AG04450 (cell line): ENCODE data around the gene FEZ2. TPM values are rescaled to one million over a fixed set of nuclear protein-coding genes. Genes with fewer than 3 reads are reported as not detected.

Experiments used
- CTCF ChIA-PET: fragments of 300-600, 350-600 bp; formaldehyde crosslinking; extraction: SDS; loops from one replicate; lab custom pipeline; 2022; ENCODE audit warnings: antibody characterized with exemption, inconsistent platforms; lab: Charles Lee
- POLR2A ChIA-PET: fragments of 350-600 bp; formaldehyde crosslinking; extraction: SDS; loops from one replicate; lab custom pipeline; 2021; ENCODE audit warnings: antibody characterized with exemption, inconsistent platforms; lab: Yijun Ruan, JAX
- DNase-seq: peaks from one replicate; pipeline ENCODE4 v3.0.0-alpha.2; 2011; ENCODE audit warnings: low read depth, low spot score
- H3K27ac ChIP-seq: one replicate; pipeline ENCODE4 v1.5.1; 2012; ENCODE audit warnings: low read depth, low read length, control low read depth
- H3K27me3 ChIP-seq: one replicate; pipeline ENCODE4 v1.6.0; 2012; ENCODE audit warnings: low read length; ENCODE audit not compliant: control insufficient read depth, insufficient read depth
- H3K4me3 ChIP-seq: 2 replicates; pipeline ENCODE4 v1.5.1; 2011; ENCODE audit warnings: mild to moderate bottlenecking, low read depth, low read length, control low read depth
- H3K9me3 ChIP-seq: 2 replicates; pipeline ENCODE4 v1.5.1; 2012; ENCODE audit warnings: low read length; ENCODE audit not compliant: control insufficient read depth, insufficient read depth
- CTCF ChIP-seq: IDR thresholded peaks from 2 replicates; pipeline ENCODE4 v1.5.1; 2011; ENCODE audit warnings: low read depth, low read length, control low read depth, inconsistent platforms
- polyA plus RNA-seq: library from polyadenylated mRNA; depleted of rRNA; stranded (reverse); fragments of >200 nt; gene quantifications from 2 replicates; pipeline ENCODE4 v1.2.3, GENCODE V29; 2011

The FEZ2 gene
- polyA plus RNA-seq, 1 experiment, result 87.5 TPM

DNA sequence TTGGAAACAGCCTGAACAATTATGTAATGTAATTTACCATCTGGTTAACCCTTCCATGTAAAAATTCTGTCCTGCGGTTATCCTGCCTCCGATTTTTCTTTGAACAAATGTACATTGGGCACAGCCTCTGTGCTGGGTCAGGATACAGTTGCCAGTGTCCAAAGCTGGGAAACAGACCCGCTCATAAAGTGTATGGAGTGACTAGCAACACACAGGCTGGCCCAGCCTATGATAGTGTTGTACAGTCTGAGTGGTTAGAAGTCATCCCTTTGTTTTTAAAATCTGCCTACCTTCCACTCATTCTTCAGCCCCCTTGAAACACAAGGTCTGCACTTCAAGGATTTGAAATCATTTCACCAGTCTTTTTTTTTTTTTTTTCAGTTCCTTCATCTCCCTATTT, 50.1 kb downstream of the FEZ2 start:
- DNase-seq, result no peak
- CTCF ChIA-PET, result no interaction called here
- Histone ChIP-seq H3K27ac (no peak overlapping the region), H3K9me3 (no peaks in the 10 kb centered on the region), H3K27me3 (no peaks in the 10 kb centered on the region), H3K4me3 (no peak overlapping the region)
- TF ChIP-seq CTCF, result no peak
- POLR2A ChIA-PET, result no interaction called here

GRCh38 chr2:36545871-36546416, 52.0 kb downstream of the FEZ2 start:
- ChIA-PET POLR2A (interaction anchor here (0.6 kb wide), 1 partner anchor 261 kb away, joined by 5 read pairs; no protein-coding TSS in a partner anchor), CTCF (interaction anchor here (0.7 to 3.9 kb wide), 9 partner anchors 9 to 195 kb away, joined by 3 to 16 read pairs (median 4); no protein-coding TSS in a partner anchor)
- Histone ChIP-seq H3K27ac (no peak overlapping the region), H3K9me3 (no peaks in the 10 kb centered on the region), H3K27me3 (no peaks in the 10 kb centered on the region), H3K4me3 (no peak overlapping the region)
- DNase-seq, result no peak
- peak; percentile 21; the same call in 1 of the 2 replicates for TF ChIP-seq CTCF

- CTCF ChIA-PET, result interaction anchor here (0.7 to 3.9 kb wide), 7 partner anchors 8 to 194 kb away, joined by 3 to 16 read pairs (median 8); no protein-coding TSS in a partner anchor
- POLR2A ChIA-PET, result no interaction called here
- TF ChIP-seq CTCF, result peak; percentile 48
- no peak overlapping the region for H3K4me3 ChIP-seq
- H3K9me3 ChIP-seq, result no peaks in the 10 kb centered on the region
- no peaks in the 10 kb centered on the region for H3K27me3 ChIP-seq
- no peak overlapping the region for H3K27ac ChIP-seq
- no peak for DNase-seq
These were observed 53.2 kb downstream of the FEZ2 start for GRCh38 chr2:36544638-36545338.

- TF ChIP-seq CTCF, result no peak
- DNase-seq, result no peak
- Histone ChIP-seq H3K27me3 (no peaks in the 10 kb centered on the region), H3K4me3 (no peak overlapping the region), H3K9me3 (no peaks in the 10 kb centered on the region), H3K27ac (no peak overlapping the region)
- ChIA-PET CTCF (interaction anchor here (1.1 to 1.9 kb wide), 2 partner anchors 12 to 122 kb away, joined by 3 to 5 read pairs; no protein-coding TSS in a partner anchor), POLR2A (no interaction called here)
These were observed 55.9 kb downstream of the FEZ2 start for GRCh38 chr2:36541891-36542595.
